ENCODE measurements around the gene NR0B2.

- TF ChIP-seq CTCF (conservative IDR thresholded peaks at IDR 0.05; ENCODE audit: low read length), result no peak
- no peak for TF ChIP-seq EZH2phosphoT487 (IDR thresholded peaks at IDR 0.05; ENCODE audit: borderline replicate concordance)
Observed at GRCh38 chr1:26949926-26950319, 36.1 kb upstream of the NR0B2 start.
